ENCODE data around the gene SMPD3. TPM values are rescaled to one million over a fixed set of nuclear protein-coding genes. Genes with fewer than 3 reads are reported as not detected.

Gene SMPD3
- total and polyA plus RNA-seq, 9 of the 15 experiments (the other 6 are each of a cell fraction or from before 2014, with no cell fraction given): 0.03 to 1.2 (median 0.18) TPM

GRCh38 chr16:68356919-68357286 is 91.4 kb downstream of the SMPD3 start (continued):
- no peak for TF ChIP-seq SMAD4 (CRISPR knock-in tag; conservative IDR thresholded peaks at IDR 0.05)
- TF ChIP-seq TOE1 (IDR thresholded peaks at IDR 0.05; ENCODE audit: borderline replicate concordance): no peak
- TF ChIP-seq TOE1 (CRISPR knock-in tag; IDR thresholded peaks at IDR 0.05; ENCODE audit: borderline replicate concordance, low read depth): no peak
- no peak for TF ChIP-seq ZBTB9 (CRISPR knock-in tag; IDR thresholded peaks at IDR 0.05)
- no peak for TF ChIP-seq RBM34 (IDR thresholded peaks at IDR 0.05; ENCODE audit: borderline replicate concordance, insufficient read depth, low read length)
- no peak for TF ChIP-seq RAD51 (IDR thresholded peaks at IDR 0.05; ENCODE audit: borderline replicate concordance, low read depth)
- TF ChIP-seq NFE2 (IDR thresholded peaks at IDR 0.05; ENCODE audit: low read depth): no peak
- no peak for TF ChIP-seq MXI1 (IDR thresholded peaks at IDR 0.05; ENCODE audit: low read depth, low read length)
- TF ChIP-seq CEBPG (CRISPR knock-in tag; IDR thresholded peaks at IDR 0.05): no peak
- TF ChIP-seq CEBPG (tag; conservative IDR thresholded peaks at IDR 0.05 in 1 of 2, IDR thresholded peaks at IDR 0.05 in 1 of 2): no peak
